Thoracic aorta (tissue), 2 donors: ENCODE results near the gene TUB. TPM values are rescaled to one million over a fixed set of nuclear protein-coding genes. Genes with fewer than 3 reads are reported as not detected.

Experiments used
- ATAC-seq: fragments of 150-250 bp; one replicate; pipeline ENCODE4 v1.8.0; 2017; ENCODE audit warnings: low read depth; ENCODE audit not compliant: insufficient number of reproducible peaks, low FRiP score
- DNase-seq: peaks from one replicate; pipeline ENCODE4 v3.0.0-alpha.2; 2020; ENCODE audit warnings: low spot score
- H3K27ac ChIP-seq, 2 donors: fragments of 200-600 bp; sonication (generic); 1 replicate in 1 of 2; 2 replicates in 1 of 2; pipeline ENCODE4 v1.5.1; 2016; ENCODE audit warnings: mild to moderate bottlenecking in 2 of 2, moderate library complexity in 2 of 2
- H3K27me3 ChIP-seq: fragments of 200-600 bp; sonication (generic); replicated peaks from 2 replicates; pipeline ENCODE4 v1.6.0; 2016; ENCODE audit warnings: mild to moderate bottlenecking; ENCODE audit not compliant: insufficient read depth
- H3K36me3 ChIP-seq: fragments of 200-600 bp; sonication (generic); one replicate; pipeline ENCODE4 v1.5.1; 2016
- H3K4me1 ChIP-seq, 2 donors: fragments of 200-600 bp; sonication (generic); 1 replicate in 1 of 2; 2 replicates in 1 of 2; pipeline versions ENCODE4 v1.5.1 to v1.6.0; 2016; ENCODE audit warnings: low read depth in 2 of 2, mild to moderate bottlenecking in 1 of 2; ENCODE audit not compliant: control insufficient read depth in 1 of 2
- H3K4me3 ChIP-seq: fragments of 200-600 bp; sonication (generic); 2 replicates; pipeline ENCODE4 v1.5.1; 2016; ENCODE audit warnings: mild to moderate bottlenecking
- H3K9me3 ChIP-seq: fragments of 200-600 bp; sonication (generic); 2 replicates; pipeline ENCODE4 v1.5.1; 2016
- CTCF ChIP-seq: fragments of 200-600 bp; sonication (generic); IDR thresholded peaks from one replicate; pipeline ENCODE4 v1.5.1; 2019; ENCODE audit warnings: antibody characterized with exemption
- total RNA-seq, 2 donors: library from RNA; depleted of rRNA; stranded (reverse); fragments of >200 nt; gene quantifications; one replicate each; pipeline versions ENCODE4 v1.1.0 to v1.2.3, GENCODE V29; 2016

Gene TUB
- total RNA-seq, 2 donors from 2014 or later = 6.9 to 8.9 TPM

- no peak overlapping the region for H3K4me3 ChIP-seq
- ATAC-seq (no peak), DNase-seq (no peak)
- no peaks in the 10 kb centered on the region for H3K9me3 ChIP-seq
- TF ChIP-seq CTCF = no peak
- no peaks in the 10 kb centered on the region for H3K27me3 ChIP-seq
- H3K36me3 ChIP-seq = no peaks in the 10 kb centered on the region
- no peak overlapping the region for H3K27ac ChIP-seq
- no peaks in the 10 kb centered on the region for H3K4me1 ChIP-seq
These were observed 68.7 kb downstream of the TUB start for GRCh38 chr11:8149726-8150125.

Other genes with a start within 250 kb of the TUB start
- gene OR10A6, start 149.9 kb upstream of the TUB start, total RNA-seq = not detected
- not detected for gene OR10A3, start 139.5 kb upstream of the TUB start, total RNA-seq
- gene NLRP10, start 115.8 kb upstream of the TUB start, total RNA-seq = under 1 TPM in 1 of 2 donors, not detected in 1; 0.14 TPM
- 100 to 1,000 TPM; 125 to 166 TPM for gene EIF3F, start 93.9 kb upstream of the TUB start, total RNA-seq
- 10 to 100 TPM; 13.1 to 17.7 TPM for gene RIC3, start 87.8 kb downstream of the TUB start, total RNA-seq
- gene LMO1, start 182.7 kb downstream of the TUB start, total RNA-seq = not detected